ENCODE measurements around the gene PRDX4. TPM values are rescaled to one million over a fixed set of nuclear protein-coding genes. Genes with fewer than 3 reads are reported as not detected.

The PRDX4 gene
- total and polyA plus RNA-seq, 2 of the 8 experiments (the other 6 are each of a cell fraction or from before 2014, with no cell fraction given) = 130 TPM

DNA sequence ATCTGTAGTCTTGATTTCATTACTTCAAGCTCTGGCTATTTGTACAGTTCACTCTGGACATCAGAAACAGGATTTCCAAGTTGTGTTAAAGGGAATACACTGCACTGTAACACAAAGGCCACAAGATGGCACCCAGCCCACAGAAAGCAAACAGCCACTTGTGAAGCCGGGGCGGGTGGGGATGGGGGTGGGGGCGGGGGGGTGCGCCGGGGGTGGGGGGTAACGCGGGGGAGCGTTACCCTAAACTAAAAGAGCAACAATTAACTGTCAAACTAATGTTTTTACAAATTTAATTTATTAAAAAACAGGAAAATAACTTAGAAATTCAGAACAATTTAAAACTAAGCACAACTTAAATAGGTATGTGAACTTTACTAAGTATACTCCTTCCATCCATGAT lies 27.3 kb downstream of the PRDX4 start:
- Histone ChIP-seq H3K14ac (ENCODE audit: insufficient read length) (no peak overlapping the region), H3K27me3 (replicated peaks in 1 of 4; ENCODE audit: control insufficient read depth in 3 of 4, extremely low read depth in 1 of 4, insufficient read depth in 3 of 4, low read length in 3 of 4) (no peaks in the 10 kb centered on the region), H3K27ac (ENCODE audit: low read depth, low read length) (no peak overlapping the region), H3K4me1 (replicated peaks in 1 of 4; ENCODE audit: control insufficient read depth in 3 of 4, insufficient read depth in 4 of 4, low read length in 3 of 4) (no peaks in the 10 kb centered on the region), H3K56ac (replicated peaks; ENCODE audit: insufficient read length, low read depth, low read length) (no peak overlapping the region), H2BK120ac (replicated peaks; ENCODE audit: low read depth, low read length) (no peak overlapping the region), H4K8ac (ENCODE audit: extremely low read depth, insufficient read depth, low read length) (no peak overlapping the region), H3K4me2 (ENCODE audit: insufficient read depth in 1 of 2, low read depth in 2 of 2, low read length in 2 of 2) (no peak overlapping the region), H2BK15ac (ENCODE audit: low read length) (no peak overlapping the region), H3K79me2 (ENCODE audit: control insufficient read depth in 1 of 2, insufficient read depth in 2 of 2, low read length in 2 of 2) (no peaks in the 10 kb centered on the region), H3K4me3 (ENCODE audit: extremely low read depth in 1 of 4, insufficient read depth in 2 of 4, low read depth in 3 of 4, low read length in 4 of 4) (no peak overlapping the region), H4K5ac (ENCODE audit: insufficient read length, low read depth, low read length) (no peak overlapping the region), H4K20me1 (replicated peaks in 1 of 2; ENCODE audit: control insufficient read depth in 1 of 2, insufficient read depth in 2 of 2, low read length in 2 of 2) (no peaks in the 10 kb centered on the region), H3K23ac (ENCODE audit: insufficient read length) (no peak overlapping the region), H3K36me3 (ENCODE audit: control insufficient read depth in 2 of 4, insufficient read depth in 4 of 4, low read length in 3 of 4) (no peaks in the 10 kb centered on the region), H2AK5ac (ENCODE audit: low read depth, low read length) (no peak overlapping the region), H3K23me2 (ENCODE audit: low read depth, low read length) (no peaks in the 10 kb centered on the region), H2BK20ac (ENCODE audit: low read length) (no peak overlapping the region), H4K91ac (replicated peaks; ENCODE audit: insufficient read length, low read length) (no peak overlapping the region), H2BK12ac (ENCODE audit: low read depth, low read length) (no peak overlapping the region), H2BK5ac (ENCODE audit: low read depth, low read length) (no peak overlapping the region), H2AFZ (ENCODE audit: low read length) (no peak overlapping the region), H3K4ac (replicated peaks; ENCODE audit: insufficient read length, low read depth, low read length) (no peak overlapping the region), H3K9ac (replicated peaks in 1 of 4; ENCODE audit: extremely low read depth in 1 of 4, low read depth in 3 of 4, low read length in 3 of 4) (no peak overlapping the region), H3K79me1 (ENCODE audit: low read depth, low read length) (no peaks in the 10 kb centered on the region), H3K18ac (ENCODE audit: extremely low read depth, low read length) (no peak overlapping the region), H3K9me3 (ENCODE audit: insufficient read depth in 2 of 2, low read depth in 1 of 2, low read length in 1 of 2) (no peaks in the 10 kb centered on the region)
- CTCF ChIA-PET (ENCODE audit: partially characterized antibody) = interaction anchor here (0.6 to 4.7 kb wide), 6 partner anchors 20 to 611 kb away, joined by 3 to 33 read pairs (median 3); no protein-coding TSS in a partner anchor
- TF ChIP-seq CTCF (IDR thresholded peaks at IDR 0.05; ENCODE audit: control extremely low read depth in 1 of 3, insufficient read depth in 1 of 3, low read depth in 1 of 3, low read length in 3 of 3) = peak; percentile 7 to 35 (median 24); a peak in 3 of 4 replicates
- no peak for TF ChIP-seq HDAC2 (IDR thresholded peaks at IDR 0.05; ENCODE audit: borderline replicate concordance in 1 of 2, low read depth in 2 of 2, low read length in 2 of 2)
- peak; percentile 54 to 65 for TF ChIP-seq RAD21 (IDR thresholded peaks at IDR 0.05 in 1 of 2, conservative IDR thresholded peaks at IDR 0.05 in 1 of 2; ENCODE audit: low read depth in 2 of 2, low read length in 2 of 2)
- POLR2A ChIA-PET (ENCODE audit: partially characterized antibody) = no interaction called here
- WGBS, 2 experiments (ENCODE audit: extremely low coverage in 1 of 2, insufficient coverage in 1 of 2, insufficient read length in 1 of 2, insufficient replicate concordance in 2 of 2, low coverage in 1 of 2, low lambda C conversion rate in 2 of 2, missing lambda C conversion rate in 1 of 2) = no CpG with 5 or more reads among the region's 8 CpGs
- FAIRE-seq (no peak), DNase-seq (ENCODE audit: low read depth in 1 of 2, low spot score in 2 of 2) (no peak)

Measured in H1 (cell line).